Measurements from ENCODE around the gene CDC14C. TPM values are rescaled to one million over a fixed set of nuclear protein-coding genes. Genes with fewer than 3 reads are reported as not detected.

Gene CDC14C
- total and polyA plus RNA-seq, 2 donors (not counting 1 experiment from before 2014, with no cell fraction given): 0.14 to 0.17 TPM

- Histone ChIP-seq H4K20me1 (ENCODE audit: control insufficient read depth, extremely low read depth, insufficient read depth, low read length) (no peaks in the 10 kb centered on the region), H3K4me3 (replicated peaks in 1 of 4; ENCODE audit: control extremely low read depth in 1 of 4, insufficient read depth in 1 of 4, low read depth in 3 of 4, low read length in 4 of 4) (no peak overlapping the region), H3K27ac (ENCODE audit: insufficient read depth, low read length) (no peak overlapping the region), H3K27me3 (ENCODE audit: control insufficient read depth, insufficient read depth, low read length) (no peaks in the 10 kb centered on the region), H3K36me3 (ENCODE audit: control insufficient read depth, insufficient read depth, low read length) (no peaks in the 10 kb centered on the region), H2AFZ (ENCODE audit: low read length) (no peak overlapping the region), H3K9ac (ENCODE audit: insufficient read depth, low read length) (no peak overlapping the region), H3K4me1 (ENCODE audit: control insufficient read depth, extremely low read depth, insufficient read depth, low read length) (no peaks in the 10 kb centered on the region), H3K79me2 (ENCODE audit: control insufficient read depth, insufficient read depth, low read length) (no peaks in the 10 kb centered on the region), H3K9me3 (ENCODE audit: control insufficient read depth, insufficient read depth, low read depth, low read length) (no peaks in the 10 kb centered on the region), H3K4me2 (ENCODE audit: extremely low read depth, insufficient read depth, low read length) (no peak overlapping the region)
- TF ChIP-seq CTCF (conservative IDR thresholded peaks at IDR 0.05 in 1 of 2, IDR thresholded peaks at IDR 0.05 in 1 of 2; ENCODE audit: low read depth in 1 of 2, low read length in 2 of 2): no peak
- TF ChIP-seq EZH2 (IDR thresholded peaks at IDR 0.05; ENCODE audit: low read length, missing control alignments): no peak
- no peak for DNase-seq (ENCODE audit: low read depth in 2 of 2)
Observed at GRCh38 chr7:48880851-48881250, 43.5 kb upstream of the CDC14C start.

GRCh38 chr7:48887500-48887899 lies 36.8 kb upstream of the CDC14C start:
- peak; percentile 0 to 41 for DNase-seq (ENCODE audit: low read depth in 2 of 2)
- no peaks in the 10 kb centered on the region for H3K36me3 ChIP-seq (ENCODE audit: control insufficient read depth, insufficient read depth, low read length)
- no peaks in the 10 kb centered on the region for H3K79me2 ChIP-seq (ENCODE audit: control insufficient read depth, insufficient read depth, low read length)
- H3K9me3 ChIP-seq (ENCODE audit: control insufficient read depth, insufficient read depth, low read depth, low read length): no peaks in the 10 kb centered on the region
- H3K4me2 ChIP-seq (ENCODE audit: extremely low read depth, insufficient read depth, low read length): no peak overlapping the region
- no peak overlapping the region for H2AFZ ChIP-seq (ENCODE audit: low read length)
- H3K9ac ChIP-seq (ENCODE audit: insufficient read depth, low read length): no peak overlapping the region
- H3K27me3 ChIP-seq (ENCODE audit: control insufficient read depth, insufficient read depth, low read length): no peaks in the 10 kb centered on the region
- no peaks in the 10 kb centered on the region for H4K20me1 ChIP-seq (ENCODE audit: control insufficient read depth, extremely low read depth, insufficient read depth, low read length)
- H3K4me1 ChIP-seq (ENCODE audit: control insufficient read depth, extremely low read depth, insufficient read depth, low read length): no peaks in the 10 kb centered on the region
- TF ChIP-seq EZH2 (IDR thresholded peaks at IDR 0.05; ENCODE audit: low read length, missing control alignments): no peak
- H3K27ac ChIP-seq (ENCODE audit: insufficient read depth, low read length): no peak overlapping the region
- H3K4me3 ChIP-seq (replicated peaks in 1 of 4; ENCODE audit: control extremely low read depth in 1 of 4, insufficient read depth in 1 of 4, low read depth in 3 of 4, low read length in 4 of 4): no peak overlapping the region

GRCh38 chr7:48894574-48894973 lies 29.8 kb upstream of the CDC14C start:
- Histone ChIP-seq H3K27ac (ENCODE audit: insufficient read depth, low read length) (no peak overlapping the region), H3K9ac (ENCODE audit: insufficient read depth, low read length) (no peak overlapping the region), H2AFZ (ENCODE audit: low read length) (no peak overlapping the region), H3K4me3 (replicated peaks in 1 of 4; ENCODE audit: control extremely low read depth in 1 of 4, insufficient read depth in 1 of 4, low read depth in 3 of 4, low read length in 4 of 4) (no peak overlapping the region), H3K79me2 (ENCODE audit: control insufficient read depth, insufficient read depth, low read length) (no peaks in the 10 kb centered on the region), H3K27me3 (ENCODE audit: control insufficient read depth, insufficient read depth, low read length) (no peaks in the 10 kb centered on the region), H3K36me3 (ENCODE audit: control insufficient read depth, insufficient read depth, low read length) (no peaks in the 10 kb centered on the region), H3K4me1 (ENCODE audit: control insufficient read depth, extremely low read depth, insufficient read depth, low read length) (no peaks in the 10 kb centered on the region), H4K20me1 (ENCODE audit: control insufficient read depth, extremely low read depth, insufficient read depth, low read length) (no peaks in the 10 kb centered on the region), H3K4me2 (ENCODE audit: extremely low read depth, insufficient read depth, low read length) (no peak overlapping the region), H3K9me3 (ENCODE audit: control insufficient read depth, insufficient read depth, low read depth, low read length) (no peaks in the 10 kb centered on the region)
- DNase-seq (ENCODE audit: low read depth in 2 of 2): no peak
- TF ChIP-seq EZH2 (IDR thresholded peaks at IDR 0.05; ENCODE audit: low read length, missing control alignments) (no peak), CTCF (conservative IDR thresholded peaks at IDR 0.05 in 1 of 2, IDR thresholded peaks at IDR 0.05 in 1 of 2; ENCODE audit: low read depth in 1 of 2, low read length in 2 of 2) (no peak)
